HG03521 (cell line): ENCODE data around the gene VSTM2B.

Source experiments
- ATAC-seq: cut with Tn5 transposase; IDR thresholded peaks from one replicate; pipeline ENCODE4 v1.9.1; 2021; ENCODE audit warnings: mild to moderate bottlenecking, moderate library complexity; ENCODE audit not compliant: unreplicated experiment

VSTM2B gene

GRCh38 chr19:29529646-29530539, 4.1 kb downstream of the VSTM2B start:
- ATAC-seq: no peak

GRCh38 chr19:29530540-29531457, 5.0 kb downstream of the VSTM2B start:
- no peak for ATAC-seq

- ATAC-seq: no peak
Observed at GRCh38 chr19:29531458-29532025, 5.7 kb downstream of the VSTM2B start.

- no peak for ATAC-seq
Observed at GRCh38 chr19:29532097-29532496, 6.3 kb downstream of the VSTM2B start.

- no peak for ATAC-seq
Observed at GRCh38 chr19:29532956-29533355, 7.2 kb downstream of the VSTM2B start.

GRCh38 chr19:29533578-29534544, 8.1 kb downstream of the VSTM2B start:
- ATAC-seq: no peak

- no peak for ATAC-seq
Observed at GRCh38 chr19:29535214-29535831, 9.5 kb downstream of the VSTM2B start.

GRCh38 chr19:29535984-29536508, 10.3 kb downstream of the VSTM2B start:
- ATAC-seq: no peak

- ATAC-seq: no peak
Observed at GRCh38 chr19:29537181-29537580, 11.4 kb downstream of the VSTM2B start.

- no peak for ATAC-seq
Observed at GRCh38 chr19:29537601-29538000, 11.8 kb downstream of the VSTM2B start.

GRCh38 chr19:29538146-29538545, 12.4 kb downstream of the VSTM2B start:
- no peak for ATAC-seq

- no peak for ATAC-seq
Observed at GRCh38 chr19:29538651-29539050, 12.9 kb downstream of the VSTM2B start.

- no peak for ATAC-seq
Observed at GRCh38 chr19:29539131-29539530, 13.3 kb downstream of the VSTM2B start.

- ATAC-seq: no peak
Observed at GRCh38 chr19:29539670-29540069, 13.9 kb downstream of the VSTM2B start.

- ATAC-seq: no peak
Observed at GRCh38 chr19:29540114-29540513, 14.3 kb downstream of the VSTM2B start.

- no peak for ATAC-seq
Observed at GRCh38 chr19:29541473-29542253, 15.9 kb downstream of the VSTM2B start.

- no peak for ATAC-seq
Observed at GRCh38 chr19:29542327-29542726, 16.5 kb downstream of the VSTM2B start.

- no peak for ATAC-seq
Observed at GRCh38 chr19:29542776-29543175, 17.0 kb downstream of the VSTM2B start.

GRCh38 chr19:29543381-29543780, 17.6 kb downstream of the VSTM2B start:
- no peak for ATAC-seq
